ENCODE data around the gene SH3BP5.

The SH3BP5 gene

GRCh38 chr3:15228147-15228546 lies 104.2 kb downstream of the SH3BP5 start:
- no peak for DNase-seq

DNA sequence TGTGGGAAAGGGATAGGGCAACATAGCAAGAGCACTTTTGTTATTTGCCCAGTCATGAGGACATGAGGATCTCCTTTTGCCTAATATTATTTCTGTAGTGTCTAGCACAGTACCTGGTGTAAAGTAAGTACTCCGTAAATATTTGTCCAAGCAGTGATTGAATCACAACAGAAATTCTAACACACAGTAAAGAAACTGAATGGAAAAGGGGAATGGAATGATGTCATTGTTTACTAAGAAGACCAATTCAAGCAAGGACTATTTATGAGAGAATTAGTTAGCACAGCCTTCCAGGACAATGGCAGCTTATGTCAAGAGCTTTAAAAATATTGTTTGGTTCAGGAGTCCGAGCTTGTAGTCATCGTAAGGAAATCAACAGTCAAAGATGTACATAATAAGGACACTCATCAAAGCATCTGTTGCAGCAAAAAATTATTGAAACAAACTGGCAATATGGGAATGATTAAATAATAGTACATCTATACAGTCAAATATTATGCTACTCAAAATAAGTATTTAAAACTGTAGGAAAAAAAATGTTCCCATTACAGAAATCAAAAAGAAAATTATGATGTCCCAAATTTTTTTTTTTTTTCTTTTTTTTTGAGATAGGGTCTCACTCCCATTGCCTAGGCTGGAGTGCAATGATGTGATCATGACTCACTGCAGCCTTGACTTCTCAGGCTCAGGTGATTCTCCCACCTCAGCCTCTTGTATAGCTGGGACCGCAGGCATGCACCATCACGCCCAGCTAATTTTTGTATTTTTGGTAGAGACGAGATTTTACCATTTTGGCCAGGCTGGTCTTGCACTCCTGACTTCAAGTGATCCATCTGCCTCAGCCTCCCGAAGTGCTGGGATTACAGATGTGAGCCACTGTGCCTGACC lies 108.5 kb downstream of the SH3BP5 start:
- no peak for DNase-seq

DNA sequence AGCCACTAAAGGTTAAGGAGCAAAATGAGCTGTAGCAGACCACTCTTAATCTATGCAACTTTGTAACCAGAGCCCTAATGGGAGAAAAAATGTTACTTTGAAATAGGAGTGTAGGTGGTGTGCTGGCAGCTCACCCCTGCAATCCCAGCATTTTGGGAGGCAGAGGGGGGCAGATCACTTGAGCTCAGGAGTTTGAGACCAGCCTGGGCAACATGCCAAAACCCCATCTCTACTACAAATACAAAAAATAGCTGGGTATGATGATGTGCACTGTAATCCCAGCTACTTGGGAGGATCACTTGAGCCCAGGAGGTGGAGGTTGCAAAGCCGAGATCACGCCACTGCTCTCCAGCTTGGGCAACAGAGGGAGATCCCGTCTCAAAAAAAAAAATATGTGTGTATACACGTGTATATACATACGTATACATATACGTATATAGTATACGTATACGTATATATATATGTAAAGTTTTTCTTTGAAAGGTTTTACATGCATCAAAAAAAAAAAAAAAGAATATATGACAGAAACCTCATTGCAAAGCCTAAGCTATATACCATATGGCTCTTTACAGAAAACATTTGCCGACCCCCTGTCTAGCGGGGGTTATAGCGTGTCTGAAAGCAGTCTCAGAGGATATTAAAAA lies 110.7 kb downstream of the SH3BP5 start:
- no peak for DNase-seq

DNA sequence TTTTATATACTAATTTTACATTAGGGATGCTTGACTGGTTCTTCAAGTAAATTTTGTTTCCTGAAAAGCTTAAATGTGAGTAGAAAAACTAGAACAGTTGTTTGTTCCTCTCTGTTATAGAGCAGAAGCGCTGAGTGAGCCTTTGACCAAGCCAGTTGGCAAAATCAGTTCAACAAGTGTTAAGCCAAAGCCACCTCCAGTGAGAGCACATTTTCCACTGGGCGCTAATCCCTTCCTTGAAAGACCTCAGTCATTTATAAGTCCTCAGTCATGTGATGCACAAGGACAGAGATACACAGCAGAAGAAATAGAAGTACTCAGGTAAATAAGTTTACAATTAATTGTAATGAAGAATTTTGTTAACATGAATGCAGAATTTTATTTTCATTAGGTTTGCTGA lies 111.7 kb downstream of the SH3BP5 start:
- no peak for DNase-seq

DNA sequence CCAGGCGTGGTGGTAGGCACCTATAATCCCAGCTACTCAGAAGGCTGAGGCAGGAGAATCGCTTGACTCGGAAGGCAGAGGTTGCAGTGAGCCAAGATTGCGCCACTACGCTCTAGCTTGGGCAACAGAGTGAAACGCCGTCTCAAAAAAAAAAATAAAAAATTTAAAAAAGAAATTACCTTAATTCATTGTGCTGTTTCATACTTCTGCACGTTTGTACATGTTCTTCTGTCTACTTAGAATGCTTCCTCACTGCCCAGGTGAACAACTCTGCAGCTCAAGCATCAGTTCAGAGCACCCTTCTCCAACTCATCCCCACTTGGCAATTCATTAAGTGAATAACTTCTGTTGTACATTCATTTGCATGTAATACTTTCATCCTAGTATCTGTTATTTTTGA lies 112.3 kb downstream of the SH3BP5 start:
- DNase-seq: no peak

GRCh38 chr3:15218689-15219088 lies 113.7 kb downstream of the SH3BP5 start:
- no peak for DNase-seq

- DNase-seq: no peak
Observed at GRCh38 chr3:15217841-15218267, 114.5 kb downstream of the SH3BP5 start.

DNA sequence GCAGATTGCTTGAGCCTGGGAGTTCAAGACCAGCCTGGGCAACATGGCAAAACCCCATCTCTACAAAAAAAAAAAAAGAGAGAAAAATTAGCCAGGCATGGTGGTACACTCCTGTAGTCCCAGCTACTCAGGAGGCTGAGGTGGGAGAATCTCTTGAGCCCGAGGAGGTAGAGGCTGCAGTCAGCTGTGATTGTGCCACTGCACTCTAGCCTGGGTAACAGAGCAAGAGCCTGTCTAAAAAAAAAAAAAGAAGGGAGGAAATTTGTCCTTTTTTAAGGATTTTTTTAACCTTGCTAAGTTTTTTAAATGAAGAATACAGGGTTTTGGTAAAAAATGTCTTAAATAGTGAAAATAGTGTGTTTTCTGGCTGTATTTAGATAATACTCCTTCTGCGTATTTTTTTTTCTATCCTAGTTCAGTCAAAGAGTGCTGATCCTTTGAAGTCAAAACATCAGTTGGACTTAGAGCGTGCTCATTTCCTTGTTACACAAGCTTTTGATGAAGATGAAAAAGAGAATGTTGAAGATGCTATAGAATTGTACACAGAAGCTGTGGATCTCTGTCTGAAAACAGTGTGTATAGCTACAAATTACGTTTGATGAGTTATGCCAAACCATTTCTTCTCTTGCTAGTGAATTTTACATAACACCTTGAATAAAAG lies 115.2 kb downstream of the SH3BP5 start:
- no peak for DNase-seq

DNA sequence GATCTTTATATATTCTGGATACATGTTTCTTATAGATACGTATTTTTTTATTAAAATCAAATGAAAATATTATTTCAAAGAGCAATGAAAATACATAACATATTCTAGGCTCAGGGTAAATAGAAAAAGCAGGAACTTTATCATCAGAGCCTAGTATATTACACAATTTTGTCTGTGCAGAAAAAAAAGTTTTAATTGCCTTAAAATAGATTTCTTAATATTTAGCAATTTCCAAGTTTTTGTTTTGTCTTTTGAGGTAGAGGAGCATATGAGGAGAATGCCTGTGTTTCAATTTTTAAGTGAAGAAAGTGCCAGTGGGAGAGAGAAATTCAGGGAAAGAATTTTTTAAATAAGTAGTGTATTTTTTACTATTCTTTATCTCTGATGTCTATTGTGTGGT lies 115.9 kb downstream of the SH3BP5 start:
- DNase-seq: no peak

DNA sequence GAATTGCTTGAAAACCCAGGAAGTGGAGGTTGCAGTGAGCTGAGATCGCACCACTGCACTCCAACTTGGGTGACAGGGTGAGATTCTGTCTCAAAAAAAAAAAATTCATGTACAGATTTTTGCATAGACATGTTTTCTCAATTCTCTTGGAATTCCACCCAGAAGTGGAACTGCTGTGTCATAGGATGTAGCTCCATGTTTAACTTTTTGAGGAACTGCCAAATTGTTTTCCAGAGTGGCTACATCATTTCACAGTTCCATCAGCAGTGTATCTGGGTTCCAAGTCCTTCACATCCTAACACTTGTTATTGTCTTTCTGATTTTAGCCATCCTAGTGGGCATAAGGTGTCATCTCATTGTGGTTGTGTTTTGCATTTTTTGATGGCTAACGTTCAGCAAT lies 116.4 kb downstream of the SH3BP5 start:
- DNase-seq: no peak

- no peak for DNase-seq
Observed at GRCh38 chr3:15214758-15215157, 117.6 kb downstream of the SH3BP5 start.

GRCh38 chr3:15211937-15212336 lies 120.4 kb downstream of the SH3BP5 start:
- no peak for DNase-seq

GRCh38 chr3:15207836-15208504 lies 124.4 kb downstream of the SH3BP5 start:
- no peak for DNase-seq

GRCh38 chr3:15206662-15207576 lies 125.5 kb downstream of the SH3BP5 start:
- no peak for DNase-seq

GRCh38 chr3:15205934-15206661 lies 126.3 kb downstream of the SH3BP5 start, which contains the start of gene CAPN7:
Gene CAPN7 (plus strand): TSS chr3:15206246. CDS start chr3:15206496, 250 bp downstream.
- DNase-seq: no peak

DNA sequence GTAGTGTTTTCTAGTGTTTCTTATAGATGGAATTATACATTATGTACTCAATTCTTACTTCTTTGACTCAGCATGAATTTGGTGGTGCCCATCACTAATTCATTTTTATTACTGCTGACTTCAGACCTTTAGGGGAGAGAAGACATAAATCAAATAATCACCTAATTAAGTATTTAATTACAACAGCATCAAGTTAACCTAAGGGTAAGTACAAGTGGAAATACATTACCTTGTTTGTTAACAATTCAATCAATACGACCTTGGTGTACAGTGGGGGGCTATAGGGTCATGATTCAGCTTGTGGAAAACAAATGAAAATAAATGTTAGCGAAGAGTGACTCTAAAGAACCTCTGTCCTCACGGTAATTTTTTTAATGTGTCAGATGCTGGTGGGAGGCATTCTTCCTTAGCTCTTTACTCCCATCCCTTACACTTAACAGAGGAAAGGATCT lies 126.9 kb downstream of the SH3BP5 start:
- no peak for DNase-seq

All from GF-D8 (cell line).